ENCODE results near the gene SMYD3. TPM values are rescaled to one million over a fixed set of nuclear protein-coding genes. Genes with fewer than 3 reads are reported as not detected.

Gene SMYD3
- total and polyA plus RNA-seq, 2 donors (not counting 1 experiment from before 2014, with no cell fraction given), result 9.7 to 37.2 TPM

DNA sequence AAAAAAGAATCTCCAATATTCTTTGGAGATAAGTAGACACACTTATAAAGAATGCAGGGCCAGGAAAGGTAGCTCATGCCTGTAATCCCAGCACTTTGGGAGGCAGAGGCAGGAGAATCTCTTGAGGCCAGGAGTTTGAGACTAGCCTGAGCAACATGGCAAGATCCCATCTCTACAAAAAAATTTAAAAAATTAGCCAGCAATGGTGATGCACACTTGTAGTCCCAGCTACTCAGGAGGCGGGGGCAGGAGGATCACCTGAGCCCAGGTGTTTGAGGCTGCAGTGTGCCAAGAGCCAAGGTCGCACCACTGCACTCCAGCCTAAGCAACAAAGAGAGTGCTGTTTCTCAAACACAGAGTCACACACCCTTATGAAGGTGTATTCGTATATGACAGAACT, 385.0 kb downstream of the SMYD3 start:
- DNase-seq, result no peak
- Mint-ChIP-seq H3K27me3 (no peaks in the 10 kb centered on the region), H3K27ac (no peak overlapping the region), H3K4me1 (peaks cover 5% of the 10 kb centered on the region), H3K4me3 (no peak overlapping the region), H3K9me3 (ENCODE audit: insufficient read depth) (no peaks in the 10 kb centered on the region)
- Histone ChIP-seq H2AFZ (ENCODE audit: insufficient read depth, low read depth, low read length, poor library complexity, severe bottlenecking) (no peak overlapping the region), H3K36me3 (replicated peaks in 1 of 2; ENCODE audit: control extremely low read depth in 1 of 2, control insufficient read depth in 1 of 2, extremely low read depth in 1 of 2, insufficient read depth in 2 of 2, low read length in 1 of 2) (no peaks in the 10 kb centered on the region), H3K27me3 (replicated peaks in 1 of 4; ENCODE audit: control extremely low read depth in 1 of 4, control insufficient read depth in 3 of 4, insufficient read depth in 4 of 4, low read length in 3 of 4) (no peaks in the 10 kb centered on the region), H3K27ac (ENCODE audit: low read length in 2 of 2) (no peak overlapping the region), H4K20me1 (ENCODE audit: control insufficient read depth, insufficient read depth, low read length, poor library complexity, severe bottlenecking) (no peaks in the 10 kb centered on the region), H3K4me3 (ENCODE audit: control extremely low read depth in 1 of 5, extremely low read depth in 1 of 5, insufficient read depth in 1 of 5, low read depth in 2 of 5, low read length in 4 of 5) (no peak overlapping the region), H3K9ac (ENCODE audit: low read length) (no peak overlapping the region), H3K9me3 (ENCODE audit: control extremely low read depth in 1 of 3, control insufficient read depth in 2 of 3, insufficient read depth in 1 of 3, low read length in 2 of 3) (no peaks in the 10 kb centered on the region), H3K4me2 (replicated peaks; ENCODE audit: low read depth, low read length, poor library complexity, severe bottlenecking) (no peak overlapping the region), H3K79me2 (ENCODE audit: control insufficient read depth, insufficient read depth, low read length) (no peaks in the 10 kb centered on the region), H3K4me1 (ENCODE audit: control insufficient read depth in 2 of 2, insufficient read depth in 2 of 2, low read length in 2 of 2) (peaks cover 4 to 5% of the 10 kb centered on the region in 2 donors)
- ChIA-PET CTCF (interaction anchor here (1.6 kb wide), 1 partner anchor 969 kb away, joined by 5 read pairs; no protein-coding TSS in a partner anchor), POLR2A (no interaction called here)
- intact Hi-C loops (cut with micrococcal nuclease), result no loop called here
- TF ChIP-seq EZH2 (IDR thresholded peaks at IDR 0.05; ENCODE audit: borderline replicate concordance, insufficient read depth, low read depth, low read length, poor library complexity, severe bottlenecking), result no peak
- TF ChIP-seq CTCF (IDR thresholded peaks at IDR 0.05), result no peak
- ATAC-seq (ENCODE audit: low read depth), result no peak
- 100% methylated on average over 3 of the region's 3 CpGs for WGBS (ENCODE audit: insufficient coverage)

DNA sequence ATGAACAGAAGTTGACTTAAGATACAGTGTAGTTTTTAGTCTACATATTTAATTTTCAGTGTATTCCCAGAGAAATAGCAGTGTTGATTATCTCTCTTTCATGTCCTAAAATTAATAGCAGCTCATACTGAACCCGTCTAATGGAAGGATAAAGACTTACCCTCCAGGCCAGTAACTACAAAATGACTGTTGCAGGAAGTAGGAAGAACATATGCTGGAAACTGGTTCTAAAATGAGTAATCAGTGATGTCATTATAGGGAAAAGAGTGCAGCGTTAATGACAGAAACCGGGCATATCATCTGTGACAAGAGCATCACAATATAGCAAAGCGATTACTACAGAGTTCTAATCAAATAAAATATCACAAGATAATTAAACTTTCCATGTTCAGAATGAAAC, 385.5 kb downstream of the SMYD3 start:
- no peak overlapping the region for H2AFZ ChIP-seq (ENCODE audit: insufficient read depth, low read depth, low read length, poor library complexity, severe bottlenecking)
- ATAC-seq (ENCODE audit: low read depth), result no peak
- ChIA-PET CTCF (no interaction called here), POLR2A (no interaction called here)
- no peak overlapping the region for H3K27ac ChIP-seq (ENCODE audit: low read length in 2 of 2)
- Mint-ChIP-seq H3K27ac (no peak overlapping the region), H3K27me3 (no peaks in the 10 kb centered on the region), H3K4me3 (no peak overlapping the region), H3K4me1 (peaks cover 9% of the 10 kb centered on the region), H3K9me3 (ENCODE audit: insufficient read depth) (no peaks in the 10 kb centered on the region)
- no peaks in the 10 kb centered on the region for H3K27me3 ChIP-seq (replicated peaks in 1 of 4; ENCODE audit: control extremely low read depth in 1 of 4, control insufficient read depth in 3 of 4, insufficient read depth in 4 of 4, low read length in 3 of 4)
- TF ChIP-seq EZH2 (IDR thresholded peaks at IDR 0.05; ENCODE audit: borderline replicate concordance, insufficient read depth, low read depth, low read length, poor library complexity, severe bottlenecking) (no peak), CTCF (IDR thresholded peaks at IDR 0.05) (no peak)
- intact Hi-C loops (cut with micrococcal nuclease), result no loop called here
- no peaks in the 10 kb centered on the region for H4K20me1 ChIP-seq (ENCODE audit: control insufficient read depth, insufficient read depth, low read length, poor library complexity, severe bottlenecking)
- H3K9me3 ChIP-seq (ENCODE audit: control extremely low read depth in 1 of 3, control insufficient read depth in 2 of 3, insufficient read depth in 1 of 3, low read length in 2 of 3), result no peaks in the 10 kb centered on the region
- no peak overlapping the region for H3K4me2 ChIP-seq (replicated peaks; ENCODE audit: low read depth, low read length, poor library complexity, severe bottlenecking)
- WGBS (ENCODE audit: insufficient coverage), result no CpG with 5 or more reads among the region's 4 CpGs
- H3K9ac ChIP-seq (ENCODE audit: low read length), result no peak overlapping the region
- no peak for DNase-seq
- H3K4me1 ChIP-seq (ENCODE audit: control insufficient read depth in 2 of 2, insufficient read depth in 2 of 2, low read length in 2 of 2), result peaks cover 7 to 10% of the 10 kb centered on the region in 2 donors
- no peak overlapping the region for H3K4me3 ChIP-seq (ENCODE audit: control extremely low read depth in 1 of 5, extremely low read depth in 1 of 5, insufficient read depth in 1 of 5, low read depth in 2 of 5, low read length in 4 of 5)
- H3K79me2 ChIP-seq (ENCODE audit: control insufficient read depth, insufficient read depth, low read length), result no peaks in the 10 kb centered on the region
- H3K36me3 ChIP-seq (replicated peaks in 1 of 2; ENCODE audit: control extremely low read depth in 1 of 2, control insufficient read depth in 1 of 2, extremely low read depth in 1 of 2, insufficient read depth in 2 of 2, low read length in 1 of 2), result no peaks in the 10 kb centered on the region
